HG03135 (cell line): ENCODE results near the gene SOX14.

ENCODE experiments used
- ATAC-seq: cut with Tn5 transposase; IDR thresholded peaks from one replicate; pipeline ENCODE4 v1.9.1; 2021; ENCODE audit warnings: mild to moderate bottlenecking, moderate library complexity; ENCODE audit not compliant: unreplicated experiment

Gene SOX14

GRCh38 chr3:137767538-137768360 is 3.6 kb downstream of the SOX14 start:
- no peak for ATAC-seq

- ATAC-seq: no peak
These were observed 4.5 kb downstream of the SOX14 start for GRCh38 chr3:137768361-137769321.

GRCh38 chr3:137769322-137770065 is 5.4 kb downstream of the SOX14 start:
- ATAC-seq: no peak

GRCh38 chr3:137770066-137770834 is 6.1 kb downstream of the SOX14 start:
- ATAC-seq: no peak

GRCh38 chr3:137770835-137771399 is 6.8 kb downstream of the SOX14 start:
- no peak for ATAC-seq

GRCh38 chr3:137771401-137772213 is 7.5 kb downstream of the SOX14 start:
- no peak for ATAC-seq

- ATAC-seq: no peak
These were observed 8.3 kb downstream of the SOX14 start for GRCh38 chr3:137772214-137772955.

GRCh38 chr3:137778941-137779340 is 14.8 kb downstream of the SOX14 start:
- ATAC-seq: no peak

- no peak for ATAC-seq
These were observed 23.4 kb downstream of the SOX14 start for GRCh38 chr3:137787529-137787928.

GRCh38 chr3:137789236-137789635 is 25.1 kb downstream of the SOX14 start:
- no peak for ATAC-seq

GRCh38 chr3:137792626-137793271 is 28.6 kb downstream of the SOX14 start:
- no peak for ATAC-seq

- peak; percentile 60 for ATAC-seq
These were observed 32.9 kb downstream of the SOX14 start for GRCh38 chr3:137796993-137797392.

GRCh38 chr3:137803215-137803614 is 39.1 kb downstream of the SOX14 start:
- ATAC-seq: no peak

GRCh38 chr3:137807998-137808397 is 43.9 kb downstream of the SOX14 start:
- no peak for ATAC-seq

GRCh38 chr3:137809509-137809908 is 45.4 kb downstream of the SOX14 start:
- ATAC-seq: no peak

- ATAC-seq: no peak
These were observed 47.9 kb downstream of the SOX14 start for GRCh38 chr3:137812023-137812422.

- no peak for ATAC-seq
These were observed 51.1 kb downstream of the SOX14 start for GRCh38 chr3:137815251-137815650.
